PC-3 (cell line): ENCODE results near the gene PCBD1.

Experiments
- EZH2 ChIP-seq: fragments of 300-600 bp; sonication (generic); IDR thresholded peaks from one replicate; pipeline ENCODE4 v1.6.1; 2017; ENCODE audit warnings: antibody characterized with exemption, mild to moderate bottlenecking, low read length; ENCODE audit not compliant: unreplicated experiment
- EZH2phosphoT487 ChIP-seq: fragments of 300-600 bp; sonication (generic); IDR thresholded peaks from 2 replicates; pipeline ENCODE4 v1.6.1; 2018; ENCODE audit warnings: mild to moderate bottlenecking, antibody characterized with exemption, low read length, borderline replicate concordance
- TF ChIP-seq, protein P1 (sequence below): fragments of 300-600 bp; sonication (generic); conservative IDR thresholded peaks from 2 replicates; pipeline ENCODE4 v1.5.1; 2017; ENCODE audit warnings: antibody characterized with exemption, low read depth, mild to moderate bottlenecking, low read length

DNA sequence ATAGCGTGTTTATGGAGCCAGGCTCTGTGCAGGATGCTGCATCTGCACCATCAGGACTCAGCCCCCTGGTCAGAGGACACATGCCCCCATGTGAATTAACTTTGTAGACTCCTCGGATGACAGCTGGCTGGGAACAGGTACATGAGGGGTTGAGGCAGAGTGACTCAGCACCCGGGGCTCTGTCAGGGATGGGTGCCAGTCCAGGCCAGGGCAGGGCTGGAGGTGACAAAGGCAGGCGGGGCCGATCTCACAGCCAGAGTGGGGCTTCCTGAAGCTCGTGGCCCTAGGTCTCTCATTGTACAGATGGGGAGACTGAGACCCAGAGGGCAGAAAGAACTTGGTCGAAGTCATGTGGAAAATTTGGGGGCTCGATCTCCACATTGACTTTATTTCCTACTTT is 35.3 kb upstream of the PCBD1 start:
- TF ChIP-seq EZH2phosphoT487 (no peak), EZH2 (no peak)
- TF ChIP-seq, protein P1, sequence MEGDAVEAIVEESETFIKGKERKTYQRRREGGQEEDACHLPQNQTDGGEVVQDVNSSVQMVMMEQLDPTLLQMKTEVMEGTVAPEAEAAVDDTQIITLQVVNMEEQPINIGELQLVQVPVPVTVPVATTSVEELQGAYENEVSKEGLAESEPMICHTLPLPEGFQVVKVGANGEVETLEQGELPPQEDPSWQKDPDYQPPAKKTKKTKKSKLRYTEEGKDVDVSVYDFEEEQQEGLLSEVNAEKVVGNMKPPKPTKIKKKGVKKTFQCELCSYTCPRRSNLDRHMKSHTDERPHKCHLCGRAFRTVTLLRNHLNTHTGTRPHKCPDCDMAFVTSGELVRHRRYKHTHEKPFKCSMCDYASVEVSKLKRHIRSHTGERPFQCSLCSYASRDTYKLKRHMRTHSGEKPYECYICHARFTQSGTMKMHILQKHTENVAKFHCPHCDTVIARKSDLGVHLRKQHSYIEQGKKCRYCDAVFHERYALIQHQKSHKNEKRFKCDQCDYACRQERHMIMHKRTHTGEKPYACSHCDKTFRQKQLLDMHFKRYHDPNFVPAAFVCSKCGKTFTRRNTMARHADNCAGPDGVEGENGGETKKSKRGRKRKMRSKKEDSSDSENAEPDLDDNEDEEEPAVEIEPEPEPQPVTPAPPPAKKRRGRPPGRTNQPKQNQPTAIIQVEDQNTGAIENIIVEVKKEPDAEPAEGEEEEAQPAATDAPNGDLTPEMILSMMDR: no peak
